Endodermal cell (in vitro differentiated cells): ENCODE results near the gene BNC2. TPM values are rescaled to one million over a fixed set of nuclear protein-coding genes. Genes with fewer than 3 reads are reported as not detected.

Experiments
- DNase-seq: peaks from one replicate; pipeline ENCODE4 v3.0.0-alpha.2; 2017
- H3K27ac ChIP-seq: 2 replicates; pipeline ENCODE4 v1.5.1; 2013; ENCODE audit warnings: mild to moderate bottlenecking, low read depth, low read length, moderate library complexity
- H3K27me3 ChIP-seq: 2 replicates; pipeline ENCODE4 v1.6.1; 2013; ENCODE audit warnings: mild to moderate bottlenecking, low read length, moderate library complexity; ENCODE audit not compliant: insufficient read depth, control insufficient read depth, poor library complexity, severe bottlenecking
- H3K36me3 ChIP-seq: 2 replicates; pipeline ENCODE4 v1.7.0; 2013; ENCODE audit warnings: mild to moderate bottlenecking, low read length, moderate library complexity; ENCODE audit not compliant: control insufficient read depth, insufficient read depth
- H3K4me1 ChIP-seq: one replicate; pipeline ENCODE4 v1.7.0; 2013; ENCODE audit warnings: low read length; ENCODE audit not compliant: control insufficient read depth, insufficient read depth
- H3K4me3 ChIP-seq: 2 replicates; pipeline ENCODE4 v1.5.1; 2013; ENCODE audit warnings: mild to moderate bottlenecking, low read length, moderate library complexity
- H3K9ac ChIP-seq: 2 replicates; pipeline ENCODE4 v1.6.1; 2013; ENCODE audit warnings: mild to moderate bottlenecking, low read length, moderate library complexity; ENCODE audit not compliant: poor library complexity, severe bottlenecking; ENCODE audit errors: extremely low read depth
- H3K9me3 ChIP-seq: 2 replicates; pipeline ENCODE4 v1.6.1; 2013; ENCODE audit warnings: mild to moderate bottlenecking, low read length, moderate library complexity; ENCODE audit not compliant: control insufficient read depth
- H3K27ac Mint-ChIP-seq: 2 replicates; pipeline ENCODE4 v1.8.0; 2020; ENCODE audit warnings: mixed read lengths
- H3K27me3 Mint-ChIP-seq: 2 replicates; pipeline ENCODE4 v1.8.0; 2021; ENCODE audit warnings: mild to moderate bottlenecking, mixed read lengths; ENCODE audit not compliant: insufficient read depth
- H3K36me3 Mint-ChIP-seq: 2 replicates; pipeline ENCODE4 v1.8.0; 2020; ENCODE audit warnings: low read depth, mixed read lengths
- H3K4me1 Mint-ChIP-seq: 2 replicates; pipeline ENCODE4 v1.8.0; 2020; ENCODE audit warnings: mixed read lengths
- H3K4me3 Mint-ChIP-seq: 2 replicates; pipeline ENCODE4 v1.8.0; 2020; ENCODE audit warnings: mild to moderate bottlenecking, moderate library complexity, mixed read lengths
- H3K9me3 Mint-ChIP-seq: 2 replicates; pipeline ENCODE4 v1.8.0; 2020; ENCODE audit warnings: mild to moderate bottlenecking, mixed read lengths
- CTCF ChIP-seq: fragments of 200-600 bp; sonication (generic); conservative IDR thresholded peaks from 2 replicates; pipeline ENCODE4 v1.5.0; 2021; ENCODE audit warnings: antibody characterized with exemption, mild to moderate bottlenecking
- WGBS, 2 experiments: methylation state at CpG; one replicate each; pipeline versions ENCODE4 v1.1.5 to v1.1.7; 2013; ENCODE audit warnings: missing lambda C conversion rate in 2 of 2, mixed read lengths in 1 of 2; ENCODE audit not compliant: insufficient coverage in 1 of 2, insufficient read length in 1 of 2; 5-methylcytosine and 5-hydroxymethylcytosine counted together
- total RNA-seq, 2 donors: library from RNA; stranded (reverse); fragmentation: NEBNext Ultra II Directional in 1 of 2; extraction: Animal tissue kit (Norgen Biotek cat#: 25700) in 1 of 2; gene quantifications; 2 replicates in 1 of 2; 3 replicates in 1 of 2; pipeline ENCODE4 v1.2.1, GENCODE V29; 2021

BNC2 gene
- total RNA-seq, 2 donors from 2014 or later, result 3.0 to 10.5 TPM

GRCh38 chr9:16816011-16816410 is 54.5 kb downstream of the BNC2 start:
- H3K36me3 Mint-ChIP-seq, result no peaks in the 10 kb centered on the region
- H3K9me3 Mint-ChIP-seq, result no peaks in the 10 kb centered on the region
- no peak for TF ChIP-seq CTCF
- 62 to 79% methylated on average over 2 to 4 of the region's 4 CpGs for WGBS, 2 experiments
- no peak overlapping the region for H3K4me3 Mint-ChIP-seq
- H3K27ac Mint-ChIP-seq, result no peak overlapping the region
- Histone ChIP-seq H3K27me3 (no peaks in the 10 kb centered on the region), H3K27ac (no peak overlapping the region), H3K4me3 (no peak overlapping the region), H3K36me3 (no peaks in the 10 kb centered on the region), H3K4me1 (peaks cover 10% of the 10 kb centered on the region), H3K9ac (no peak overlapping the region), H3K9me3 (no peaks in the 10 kb centered on the region)
- H3K4me1 Mint-ChIP-seq, result peaks cover 50% of the 10 kb centered on the region
- no peak for DNase-seq
- H3K27me3 Mint-ChIP-seq, result peaks cover 2% of the 10 kb centered on the region

DNA sequence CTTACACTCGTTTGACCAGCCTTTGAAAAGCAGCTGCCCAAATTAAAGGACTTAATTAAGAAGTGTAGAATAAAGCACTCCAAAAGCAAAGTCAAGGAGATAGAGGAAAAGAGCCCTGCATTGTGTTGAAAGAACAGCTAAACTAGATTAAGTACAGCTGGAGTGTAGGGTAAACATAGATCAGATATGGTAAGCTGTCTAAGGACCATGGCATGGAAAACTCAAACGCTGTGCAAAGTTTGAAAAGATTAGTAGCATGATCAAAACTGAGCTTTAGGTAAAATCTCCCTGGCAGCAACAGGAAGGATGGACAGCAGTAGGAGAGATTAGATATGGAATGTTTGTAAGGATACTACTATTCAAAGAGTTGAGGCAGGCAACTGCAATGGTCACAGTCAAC is 55.4 kb downstream of the BNC2 start:
- DNase-seq, result no peak
- 76 to 89% methylated on average over 1 to 2 of the region's 2 CpGs for WGBS, 2 experiments
- Histone ChIP-seq H3K36me3 (no peaks in the 10 kb centered on the region), H3K4me1 (peaks cover 10% of the 10 kb centered on the region), H3K4me3 (peak overlapping the region; percentile 61), H3K27me3 (no peaks in the 10 kb centered on the region), H3K9ac (no peak overlapping the region), H3K9me3 (no peaks in the 10 kb centered on the region), H3K27ac (no peak overlapping the region)
- H3K4me3 Mint-ChIP-seq, result no peak overlapping the region
- no peak overlapping the region for H3K27ac Mint-ChIP-seq
- no peak for TF ChIP-seq CTCF
- peaks cover 2% of the 10 kb centered on the region for H3K27me3 Mint-ChIP-seq
- peaks cover 57% of the 10 kb centered on the region for H3K4me1 Mint-ChIP-seq
- no peaks in the 10 kb centered on the region for H3K9me3 Mint-ChIP-seq
- H3K36me3 Mint-ChIP-seq, result no peaks in the 10 kb centered on the region

DNA sequence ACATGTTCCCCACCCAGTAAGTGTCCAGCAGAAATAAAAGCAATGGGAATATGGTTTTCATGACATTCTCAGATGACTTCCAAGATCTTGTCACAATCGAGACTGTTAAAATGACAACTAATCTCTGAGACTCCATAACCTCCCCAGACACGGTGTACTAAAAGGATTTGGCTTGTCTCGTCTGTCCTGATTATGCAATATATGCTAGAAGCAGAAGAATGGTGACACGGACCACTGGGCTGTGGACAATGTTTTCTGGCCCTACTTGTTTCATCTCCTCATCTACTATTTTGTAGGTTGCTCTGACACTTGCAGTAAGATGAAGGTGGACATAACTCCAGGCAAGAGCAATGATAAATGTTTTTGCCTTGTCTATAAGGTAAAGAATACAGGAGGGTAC is 56.6 kb downstream of the BNC2 start:
- no peak for DNase-seq
- no peaks in the 10 kb centered on the region for H3K9me3 Mint-ChIP-seq
- no peak overlapping the region for H3K9ac ChIP-seq
- H3K36me3 Mint-ChIP-seq, result no peaks in the 10 kb centered on the region
- no peak overlapping the region for H3K27ac ChIP-seq
- H3K4me3 Mint-ChIP-seq, result no peak overlapping the region
- H3K4me1 Mint-ChIP-seq, result peaks cover 66% of the 10 kb centered on the region
- H3K27me3 Mint-ChIP-seq, result peaks cover 2% of the 10 kb centered on the region
- no peaks in the 10 kb centered on the region for H3K9me3 ChIP-seq
- H3K36me3 ChIP-seq, result no peaks in the 10 kb centered on the region
- H3K4me3 ChIP-seq, result peak overlapping the region; percentile 61
- H3K4me1 ChIP-seq, result peaks cover 11% of the 10 kb centered on the region
- no peaks in the 10 kb centered on the region for H3K27me3 ChIP-seq
- TF ChIP-seq CTCF, result no peak
- WGBS, 2 experiments, result 92 to 93% methylated on average over 3 to 4 of the region's 4 CpGs
- no peak overlapping the region for H3K27ac Mint-ChIP-seq
